ACC112 (cell line): ENCODE results near the gene SDCCAG8.

ENCODE experiments used
- H2AFZ ChIP-seq: fragments of 200-600 bp; sonication (generic); one replicate; pipeline ENCODE4 v1.6.0; 2017; ENCODE audit warnings: antibody characterized with exemption, low read length; ENCODE audit not compliant: unreplicated experiment
- H3K27ac ChIP-seq: fragments of 200-600 bp; sonication (generic); 2 replicates; pipeline ENCODE4 v1.5.1; 2014; ENCODE audit warnings: low read depth, mild to moderate bottlenecking, antibody characterized with exemption, low read length, moderate library complexity
- H3K27me3 ChIP-seq: fragments of 200-600 bp; sonication (generic); 2 replicates; pipeline ENCODE4 v1.6.1; 2014; ENCODE audit warnings: mild to moderate bottlenecking, antibody characterized with exemption, low read length, moderate library complexity, mixed read lengths; ENCODE audit not compliant: insufficient read depth
- H3K36me3 ChIP-seq: fragments of 200-600 bp; sonication (generic); 2 replicates; pipeline ENCODE4 v1.6.1; 2016; ENCODE audit warnings: mild to moderate bottlenecking, antibody characterized with exemption, low read length, moderate library complexity, mixed read lengths; ENCODE audit not compliant: insufficient read depth
- H3K4me1 ChIP-seq: fragments of 200-600 bp; sonication (generic); one replicate; pipeline ENCODE4 v1.6.1; 2016; ENCODE audit warnings: low read length, mixed read lengths; ENCODE audit not compliant: insufficient read depth, unreplicated experiment, control insufficient read depth
- H3K4me3 ChIP-seq: fragments of 200-600 bp; sonication (generic); 2 replicates; pipeline ENCODE4 v1.5.1; 2014; ENCODE audit warnings: mild to moderate bottlenecking, low read depth, low read length
- H3K79me2 ChIP-seq: fragments of 200-600 bp; sonication (generic); one replicate; pipeline ENCODE4 v1.6.0; 2016; ENCODE audit warnings: low read length; ENCODE audit not compliant: control insufficient read depth, unreplicated experiment, insufficient read depth

SDCCAG8 gene

GRCh38 chr1:243396876-243397275 lies 141.0 kb downstream of the SDCCAG8 start:
- H3K4me1 ChIP-seq = no peaks in the 10 kb centered on the region
- no peak overlapping the region for H2AFZ ChIP-seq
- H3K4me3 ChIP-seq = no peak overlapping the region
- no peak overlapping the region for H3K27ac ChIP-seq
- H3K36me3 ChIP-seq = peaks cover 12% of the 10 kb centered on the region
- H3K79me2 ChIP-seq = no peaks in the 10 kb centered on the region
- H3K27me3 ChIP-seq = no peaks in the 10 kb centered on the region

DNA sequence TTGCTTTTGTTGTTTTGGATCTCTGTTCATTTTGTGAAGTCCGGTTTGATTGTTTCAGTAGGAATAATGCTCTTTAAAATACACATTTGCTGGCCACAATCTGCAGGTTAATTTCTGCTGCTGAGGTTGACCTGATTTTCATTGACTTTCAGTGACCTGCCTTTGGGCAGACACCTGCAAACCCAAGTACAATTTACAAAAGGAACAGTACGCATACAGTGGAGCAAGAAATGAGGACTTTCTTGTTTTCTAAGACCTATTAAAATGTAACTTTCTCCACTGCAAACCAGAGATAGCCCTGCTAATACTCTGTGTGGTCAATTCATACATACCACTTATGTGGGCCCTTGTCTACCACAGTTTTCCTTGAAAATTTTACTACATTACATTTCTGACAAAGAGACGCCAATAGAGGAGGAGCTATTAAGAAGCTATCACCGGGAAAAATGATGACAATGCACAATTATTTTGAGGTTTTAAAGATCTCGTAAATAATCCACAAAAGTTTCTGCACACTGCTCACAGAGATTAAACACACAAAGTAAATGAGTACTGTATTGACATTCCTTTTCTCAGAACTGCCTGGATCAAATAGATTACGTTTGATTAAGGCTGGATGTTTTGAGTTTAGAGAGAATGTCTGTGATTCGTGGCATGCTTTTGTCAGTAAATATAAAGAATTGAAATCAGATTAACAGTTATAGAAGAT lies 141.9 kb downstream of the SDCCAG8 start:
- no peak overlapping the region for H3K27ac ChIP-seq
- no peaks in the 10 kb centered on the region for H3K79me2 ChIP-seq
- no peaks in the 10 kb centered on the region for H3K4me1 ChIP-seq
- no peak overlapping the region for H3K4me3 ChIP-seq
- H3K36me3 ChIP-seq = peaks cover 12% of the 10 kb centered on the region
- H2AFZ ChIP-seq = no peak overlapping the region
- no peaks in the 10 kb centered on the region for H3K27me3 ChIP-seq

- no peaks in the 10 kb centered on the region for H3K79me2 ChIP-seq
- H3K4me1 ChIP-seq = no peaks in the 10 kb centered on the region
- no peak overlapping the region for H3K4me3 ChIP-seq
- H3K36me3 ChIP-seq = peaks cover 6% of the 10 kb centered on the region
- H3K27me3 ChIP-seq = no peaks in the 10 kb centered on the region
- no peak overlapping the region for H2AFZ ChIP-seq
- no peak overlapping the region for H3K27ac ChIP-seq
Observed at GRCh38 chr1:243399561-243400155, 143.8 kb downstream of the SDCCAG8 start.

DNA sequence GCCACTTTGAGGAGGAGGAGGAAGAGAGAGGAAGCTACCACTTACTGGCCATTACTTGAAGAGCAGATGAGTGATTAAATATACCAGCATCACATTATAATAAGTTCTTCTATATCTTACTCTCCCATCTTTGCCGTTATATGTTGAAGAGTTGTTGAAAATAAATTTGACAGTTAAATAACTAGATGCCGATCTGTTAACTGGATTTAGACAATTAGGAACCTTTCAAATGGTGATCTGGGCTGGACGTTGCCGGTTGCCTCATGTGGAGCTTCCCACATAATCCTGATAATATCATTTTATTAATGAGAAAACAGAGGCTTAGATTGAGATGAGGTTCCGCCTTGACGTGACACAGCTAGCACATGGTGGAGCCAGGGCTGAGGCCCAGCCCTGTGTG lies 147.0 kb downstream of the SDCCAG8 start:
- no peaks in the 10 kb centered on the region for H3K27me3 ChIP-seq
- H2AFZ ChIP-seq = no peak overlapping the region
- no peaks in the 10 kb centered on the region; the same call in 1 of the 2 replicates for H3K36me3 ChIP-seq
- peaks cover 10% of the 10 kb centered on the region for H3K4me1 ChIP-seq
- H3K4me3 ChIP-seq = no peak overlapping the region
- no peaks in the 10 kb centered on the region for H3K79me2 ChIP-seq
- H3K27ac ChIP-seq = no peak overlapping the region

GRCh38 chr1:243406424-243406823 lies 150.6 kb downstream of the SDCCAG8 start:
- no peak overlapping the region for H3K27ac ChIP-seq
- H2AFZ ChIP-seq = no peak overlapping the region
- no peak overlapping the region for H3K4me3 ChIP-seq
- no peaks in the 10 kb centered on the region for H3K79me2 ChIP-seq
- H3K36me3 ChIP-seq = peaks cover 3% of the 10 kb centered on the region; the same call in 1 of the 2 replicates
- peaks cover 14% of the 10 kb centered on the region for H3K4me1 ChIP-seq
- no peaks in the 10 kb centered on the region for H3K27me3 ChIP-seq

DNA sequence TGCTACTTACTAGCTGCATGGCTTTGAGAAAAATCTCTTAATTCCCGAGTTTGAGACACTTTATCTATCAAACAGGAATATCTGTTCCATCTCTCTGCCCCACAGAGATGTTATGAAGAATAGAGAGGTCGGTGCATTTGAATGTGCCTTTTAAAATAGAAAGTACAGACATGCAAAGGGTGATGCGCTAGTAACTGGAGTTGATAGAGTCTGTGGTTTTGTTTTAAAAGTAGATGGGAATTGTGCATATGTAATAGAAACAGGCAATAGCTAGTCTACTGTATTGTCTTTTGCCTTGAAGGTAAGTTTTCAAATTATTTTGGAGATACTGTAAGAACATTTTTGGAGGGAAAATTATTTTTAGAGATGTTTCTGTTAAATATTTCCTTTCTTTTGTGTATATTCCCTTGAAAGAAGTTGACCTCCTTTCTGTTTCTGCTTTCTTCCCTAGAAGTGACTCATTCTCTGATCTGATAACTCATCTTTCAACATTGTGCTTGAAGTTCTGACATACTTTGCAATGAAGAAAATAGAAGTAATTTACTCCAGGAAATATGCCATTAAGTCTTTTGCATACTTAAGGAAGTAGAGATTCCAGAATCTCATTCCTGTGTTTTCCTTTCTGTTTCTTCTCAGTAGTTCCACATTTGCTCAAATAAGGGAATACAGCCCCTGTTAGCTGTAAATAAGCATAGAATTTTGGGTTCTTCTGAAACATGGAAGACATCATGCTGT lies 151.6 kb downstream of the SDCCAG8 start:
- Histone ChIP-seq H3K27me3 (no peaks in the 10 kb centered on the region), H3K36me3 (peaks cover 3% of the 10 kb centered on the region; the same call in 1 of the 2 replicates), H3K27ac (peak overlapping the region; percentile 43), H3K79me2 (no peaks in the 10 kb centered on the region), H3K4me3 (0 out of 2 replicates have a peak overlapping the region, but pooled peaks have one; percentile 20), H2AFZ (no peak overlapping the region), H3K4me1 (peaks cover 14% of the 10 kb centered on the region)

- no peak overlapping the region for H3K27ac ChIP-seq
- no peak overlapping the region for H2AFZ ChIP-seq
- H3K36me3 ChIP-seq = peaks cover 3% of the 10 kb centered on the region; the same call in 1 of the 2 replicates
- peaks cover 14% of the 10 kb centered on the region for H3K4me1 ChIP-seq
- no peak overlapping the region for H3K4me3 ChIP-seq
- H3K27me3 ChIP-seq = no peaks in the 10 kb centered on the region
- H3K79me2 ChIP-seq = no peaks in the 10 kb centered on the region
Observed at GRCh38 chr1:243408479-243408878, 152.6 kb downstream of the SDCCAG8 start.

DNA sequence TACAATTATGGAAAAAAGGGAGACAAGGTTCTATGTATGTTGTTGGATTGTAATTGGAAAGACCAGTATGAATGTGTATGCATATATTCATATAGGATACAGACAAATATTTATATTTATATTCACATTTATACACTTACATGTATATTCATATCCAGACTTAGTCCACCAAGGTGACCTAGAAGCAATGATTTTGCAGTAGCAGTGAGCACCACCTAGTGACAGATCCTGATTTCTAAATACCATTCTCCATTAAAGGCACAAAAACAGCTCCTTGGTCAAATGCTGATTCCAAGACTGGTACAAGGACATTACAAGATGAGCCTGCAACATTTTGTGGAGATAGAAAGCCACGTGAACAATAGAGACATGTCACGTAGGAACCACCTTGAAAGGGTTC lies 153.4 kb downstream of the SDCCAG8 start:
- Histone ChIP-seq H3K36me3 (peaks cover 3% of the 10 kb centered on the region; the same call in 1 of the 2 replicates), H2AFZ (no peak overlapping the region), H3K4me1 (peaks cover 14% of the 10 kb centered on the region), H3K27ac (no peak overlapping the region), H3K27me3 (no peaks in the 10 kb centered on the region), H3K4me3 (no peak overlapping the region), H3K79me2 (no peaks in the 10 kb centered on the region)

DNA sequence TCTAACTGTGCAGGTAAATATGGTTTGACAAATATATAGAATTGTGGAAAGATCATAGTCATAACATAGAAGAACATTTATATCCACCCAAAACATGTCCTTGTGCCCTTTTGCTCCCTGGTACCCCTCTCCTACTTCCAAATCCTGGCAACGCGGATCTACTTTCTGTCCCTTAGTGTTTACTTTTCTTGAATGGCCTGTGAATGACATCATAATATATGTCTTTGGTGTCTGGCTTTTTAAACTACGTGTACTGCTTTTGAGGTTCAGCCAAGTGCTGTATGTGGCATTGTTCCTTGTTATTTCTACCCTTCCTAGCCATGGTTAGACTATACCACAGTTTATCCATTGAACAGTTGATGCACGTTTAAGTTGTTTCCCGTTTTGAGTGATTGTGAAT lies 155.6 kb downstream of the SDCCAG8 start:
- Histone ChIP-seq H3K4me3 (no peak overlapping the region), H3K79me2 (no peaks in the 10 kb centered on the region), H3K27me3 (no peaks in the 10 kb centered on the region), H3K4me1 (peaks cover 14% of the 10 kb centered on the region), H3K36me3 (peaks cover 3% of the 10 kb centered on the region; the same call in 1 of the 2 replicates), H2AFZ (no peak overlapping the region), H3K27ac (no peak overlapping the region)

GRCh38 chr1:243413431-243414151 lies 157.8 kb downstream of the SDCCAG8 start:
- no peaks in the 10 kb centered on the region for H3K4me1 ChIP-seq
- H3K79me2 ChIP-seq = no peaks in the 10 kb centered on the region
- H3K36me3 ChIP-seq = peaks cover 7% of the 10 kb centered on the region; the same call in 1 of the 2 replicates
- H3K27me3 ChIP-seq = no peaks in the 10 kb centered on the region
- no peak overlapping the region for H2AFZ ChIP-seq
- H3K4me3 ChIP-seq = no peak overlapping the region
- H3K27ac ChIP-seq = no peak overlapping the region
